SK-N-SH (cell line): ENCODE measurements around the gene TRRAP. TPM values are rescaled to one million over a fixed set of nuclear protein-coding genes. Genes with fewer than 3 reads are reported as not detected.

Source experiments
- CTCF ChIA-PET: fragments of 300-600, 350-600 bp; formaldehyde crosslinking; extraction: SDS; loops from one replicate; lab custom pipeline; 2021; lab: Yijun Ruan, JAX
- POLR2A ChIA-PET: fragments of 350-600 bp; sonication (Branson Sonifier 250); formaldehyde crosslinking; extraction: SDS; loops from one replicate; lab custom pipeline; 2020; ENCODE audit warnings: antibody characterized with exemption, inconsistent platforms; lab: Yijun Ruan, JAX
- DNase-seq: peaks from one replicate; pipeline ENCODE4 v3.0.0; 2012
- H2AFZ ChIP-seq: fragments of 200-600 bp; sonication (generic); 2 replicates; pipeline ENCODE4 v1.8.1; 2016; ENCODE audit warnings: antibody characterized with exemption, mild to moderate bottlenecking, low read depth
- H3F3A ChIP-seq: fragments of 200-600 bp; sonication (generic); replicated peaks from 2 replicates; pipeline ENCODE3; 2016; ENCODE audit warnings: antibody characterized with exemption, mild to moderate bottlenecking; ENCODE audit not compliant: insufficient read depth
- H3K27ac ChIP-seq, 2 experiments: fragments of 200-500 bp in 1 of 2; fragments of 200-600 bp in 1 of 2; sonication (Bioruptor generic) in 1 of 2; sonication (generic), shearing (Covaris generic) in 1 of 2; 2 replicates each; pipeline versions ENCODE4 v1.5.1 to v1.6.1; 2014 to 2016; ENCODE audit warnings: low read depth in 2 of 2, inconsistent platforms in 1 of 2, low read length in 1 of 2, mild to moderate bottlenecking in 1 of 2, mixed read lengths in 1 of 2
- H3K27me3 ChIP-seq: fragments of 200-600 bp; sonication (generic), shearing (Covaris generic); 2 replicates; pipeline ENCODE4 v1.6.1; 2016; ENCODE audit warnings: mixed run types; ENCODE audit not compliant: insufficient read depth
- H3K36me3 ChIP-seq, 2 experiments: fragments of 200-500 bp in 1 of 2; fragments of 200-600 bp in 1 of 2; sonication (Bioruptor generic) in 1 of 2; sonication (generic) in 1 of 2; replicated peaks in 1 of 2; 2 replicates each; pipeline versions ENCODE3 to v1.5.1; 2014 to 2016; ENCODE audit warnings: low read length in 1 of 2, mild to moderate bottlenecking in 1 of 2; ENCODE audit not compliant: insufficient read depth in 2 of 2, control insufficient read depth in 1 of 2
- H3K4me1 ChIP-seq, 2 experiments: fragments of 200-500 bp in 1 of 2; fragments of 200-600 bp in 1 of 2; sonication (Bioruptor generic) in 1 of 2; sonication (generic), shearing (Covaris generic) in 1 of 2; 2 replicates each; pipeline versions ENCODE4 v1.5.1 to v1.6.1; 2014 to 2016; ENCODE audit warnings: low read depth in 1 of 2, low read length in 1 of 2, mixed run types in 1 of 2; ENCODE audit not compliant: insufficient read depth in 2 of 2, control insufficient read depth in 1 of 2
- H3K4me2 ChIP-seq: fragments of 200-600 bp; sonication (generic), shearing (Covaris generic); 2 replicates; pipeline ENCODE4 v1.6.1; 2017; ENCODE audit warnings: mixed run types
- H3K4me3 ChIP-seq, 2 experiments: fragments of 200-500 bp in 1 of 2; fragments of 200-600 bp in 1 of 2; sonication (Bioruptor generic) in 1 of 2; sonication (generic), shearing (Covaris generic) in 1 of 2; 2 replicates each; pipeline versions ENCODE4 v1.5.1 to v1.8.1; 2014 to 2016; ENCODE audit warnings: low read depth in 2 of 2, inconsistent platforms in 1 of 2, low read length in 1 of 2, mild to moderate bottlenecking in 1 of 2, mixed read lengths in 1 of 2, moderate library complexity in 1 of 2
- H3K79me2 ChIP-seq: fragments of 200-600 bp; sonication (generic); 2 replicates; pipeline ENCODE4 v1.8.1; 2017; ENCODE audit warnings: mild to moderate bottlenecking; ENCODE audit not compliant: insufficient read depth
- H3K9ac ChIP-seq: fragments of 200-600 bp; sonication (generic); 2 replicates; pipeline ENCODE4 v1.6.1; 2017; ENCODE audit warnings: mixed run types
- H3K9me2 ChIP-seq: fragments of 200-600 bp; sonication (generic); 2 replicates; pipeline ENCODE4 v1.6.1; 2017; ENCODE audit warnings: mixed run types
- H3K9me3 ChIP-seq: fragments of 200-600 bp; sonication (generic); 2 replicates; pipeline ENCODE4 v1.6.1; 2017; ENCODE audit warnings: mixed run types, mild to moderate bottlenecking, moderate library complexity
- H4K20me1 ChIP-seq: fragments of 200-600 bp; sonication (generic); 2 replicates; pipeline ENCODE4 v1.6.1; 2017; ENCODE audit warnings: mild to moderate bottlenecking, mixed run types; ENCODE audit not compliant: insufficient read depth
- EZH2phosphoT487 ChIP-seq: fragments of 200-600 bp; sonication (generic); IDR thresholded peaks from 2 replicates; pipeline ENCODE4 v1.6.1; 2017; ENCODE audit warnings: low read depth, mixed run types, mild to moderate bottlenecking, antibody characterized with exemption, moderate library complexity, borderline replicate concordance
- FOXJ3 ChIP-seq: sonication (generic); formaldehyde crosslinking; IDR thresholded peaks from 2 replicates; pipeline ENCODE4 v1.5.1; 2020; ENCODE audit warnings: mild to moderate bottlenecking, missing genetic modification reagents
- GABPA ChIP-seq: IDR thresholded peaks from 2 replicates; pipeline ENCODE4 v1.4.0; 2012; ENCODE audit warnings: low read depth, mild to moderate bottlenecking
- GATA2 ChIP-seq: sonication (generic); formaldehyde crosslinking; IDR thresholded peaks from 2 replicates; pipeline ENCODE4 v1.5.0; 2020; ENCODE audit warnings: mild to moderate bottlenecking, missing genetic modification reagents
- JUND ChIP-seq: IDR thresholded peaks from 2 replicates; pipeline ENCODE4 v1.4.0; 2012
- MXI1 ChIP-seq: IDR thresholded peaks from 2 replicates; pipeline ENCODE4 v1.6.1; 2012; ENCODE audit warnings: mild to moderate bottlenecking, low read depth, low read length, improper control_type of control experiment
- NFIC ChIP-seq: IDR thresholded peaks from 2 replicates; pipeline ENCODE4 v1.4.0; 2012; ENCODE audit warnings: borderline replicate concordance
- NRF1 ChIP-seq: IDR thresholded peaks from 2 replicates; pipeline ENCODE4 v1.6.1; 2012; ENCODE audit warnings: low read depth, mild to moderate bottlenecking, low read length
- RAD21 ChIP-seq: IDR thresholded peaks from 2 replicates; pipeline ENCODE4 v1.6.1; 2012; ENCODE audit warnings: mild to moderate bottlenecking, low read length
- RCOR1 ChIP-seq: fragments of 150-350 bp; IDR thresholded peaks from 2 replicates; pipeline ENCODE4 v1.6.1; 2017; ENCODE audit warnings: antibody characterized with exemption, low read length
- RXRA ChIP-seq: IDR thresholded peaks from 2 replicates; pipeline ENCODE4 v1.4.0; 2012; ENCODE audit warnings: low read depth, mild to moderate bottlenecking, borderline replicate concordance
- TEAD4 ChIP-seq: IDR thresholded peaks from 2 replicates; pipeline ENCODE4 v1.4.0; 2012; ENCODE audit warnings: mild to moderate bottlenecking, borderline replicate concordance; ENCODE audit not compliant: insufficient read depth
- YY1 ChIP-seq: IDR thresholded peaks from 2 replicates; pipeline ENCODE4 v1.4.0; 2012; ENCODE audit warnings: low read depth, mild to moderate bottlenecking
- WGBS: methylation state at CpG from one replicate; pipeline ENCODE4 v1.1.6; 2017; ENCODE audit warnings: low lambda C conversion rate; 5-methylcytosine and 5-hydroxymethylcytosine counted together
- polyA plus RNA-seq, 3 experiments: library from polyadenylated mRNA; depleted of rRNA; stranded (reverse); fragments of >200 nt; gene quantifications; 2 replicates each; pipeline ENCODE4 v1.2.3, GENCODE V29; 2012
- TF ChIP-seq, protein P1 (sequence below): fragments of 200-600 bp; sonication (generic); IDR thresholded peaks from 2 replicates; pipeline ENCODE4 v1.6.1; 2017; ENCODE audit warnings: antibody characterized with exemption, mild to moderate bottlenecking, moderate library complexity
- TF ChIP-seq, protein P2 (sequence below): IDR thresholded peaks from 2 replicates; pipeline ENCODE4 v1.4.0; 2012; ENCODE audit warnings: low read depth
- TF ChIP-seq, protein P3 (sequence below): IDR thresholded peaks from 2 replicates; pipeline ENCODE4 v1.4.0; 2012; ENCODE audit warnings: low read depth, borderline replicate concordance
- TF ChIP-seq, protein P4 (sequence below): IDR thresholded peaks from 2 replicates; pipeline ENCODE4 v1.4.0; 2012; ENCODE audit warnings: low read depth, borderline replicate concordance

Gene TRRAP
- polyA plus RNA-seq, 1 of the 3 experiments (the other 2 are of a cell fraction): 24.9 TPM

DNA sequence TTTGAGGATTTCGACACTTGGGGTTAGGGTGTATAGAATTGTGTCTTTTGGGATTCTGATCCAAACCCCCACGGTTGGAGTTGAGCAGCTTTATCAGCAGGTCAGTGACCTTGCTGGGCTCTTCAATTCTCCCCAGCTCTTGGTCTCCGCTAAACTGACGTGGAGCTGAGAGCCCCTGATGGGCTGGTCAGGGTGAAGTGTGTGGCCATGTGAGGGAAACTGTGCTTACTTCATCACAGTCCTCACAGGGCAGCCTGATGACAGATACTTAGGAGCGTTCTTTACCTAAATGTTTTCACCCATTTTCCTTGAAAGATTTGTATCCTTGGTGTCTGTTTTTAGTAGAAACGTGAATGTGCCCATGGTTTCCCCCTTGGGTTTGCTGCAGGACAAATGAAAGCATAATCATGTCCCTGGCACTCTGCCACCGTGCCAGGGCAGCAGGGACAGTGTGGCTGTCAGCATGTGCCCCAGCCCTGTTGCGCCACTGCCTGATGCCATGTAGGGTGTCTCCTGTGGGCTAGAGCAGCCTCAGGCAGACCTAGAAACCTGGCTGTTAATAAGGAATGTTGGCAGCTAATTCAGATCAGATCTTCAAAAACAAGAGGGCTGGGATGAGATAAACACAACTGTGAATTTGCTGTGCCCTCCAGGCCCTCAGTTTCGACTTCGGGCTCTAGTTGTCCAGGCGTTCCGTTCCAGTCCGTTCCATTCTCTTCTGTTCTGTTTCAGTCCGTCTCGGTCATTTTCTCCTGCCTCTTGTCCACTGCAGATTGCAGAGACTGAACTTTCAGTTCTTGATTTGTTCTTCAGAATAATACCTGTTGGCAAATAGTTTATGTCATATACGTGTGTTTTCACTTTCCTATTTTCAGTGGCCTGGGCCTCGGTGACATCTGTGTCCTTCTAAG lies 96.8 kb downstream of the TRRAP start:
- POLR2A ChIA-PET: interaction anchor here (0.7 kb wide), 1 partner anchor 206 kb away, joined by 3 read pairs; no protein-coding TSS in a partner anchor
- H3K4me3 ChIP-seq: no peak overlapping the region
- no peak overlapping the region for H3K9ac ChIP-seq
- H3F3A ChIP-seq: no peaks in the 10 kb centered on the region
- H4K20me1 ChIP-seq: no peaks in the 10 kb centered on the region
- TF ChIP-seq, protein P1, sequence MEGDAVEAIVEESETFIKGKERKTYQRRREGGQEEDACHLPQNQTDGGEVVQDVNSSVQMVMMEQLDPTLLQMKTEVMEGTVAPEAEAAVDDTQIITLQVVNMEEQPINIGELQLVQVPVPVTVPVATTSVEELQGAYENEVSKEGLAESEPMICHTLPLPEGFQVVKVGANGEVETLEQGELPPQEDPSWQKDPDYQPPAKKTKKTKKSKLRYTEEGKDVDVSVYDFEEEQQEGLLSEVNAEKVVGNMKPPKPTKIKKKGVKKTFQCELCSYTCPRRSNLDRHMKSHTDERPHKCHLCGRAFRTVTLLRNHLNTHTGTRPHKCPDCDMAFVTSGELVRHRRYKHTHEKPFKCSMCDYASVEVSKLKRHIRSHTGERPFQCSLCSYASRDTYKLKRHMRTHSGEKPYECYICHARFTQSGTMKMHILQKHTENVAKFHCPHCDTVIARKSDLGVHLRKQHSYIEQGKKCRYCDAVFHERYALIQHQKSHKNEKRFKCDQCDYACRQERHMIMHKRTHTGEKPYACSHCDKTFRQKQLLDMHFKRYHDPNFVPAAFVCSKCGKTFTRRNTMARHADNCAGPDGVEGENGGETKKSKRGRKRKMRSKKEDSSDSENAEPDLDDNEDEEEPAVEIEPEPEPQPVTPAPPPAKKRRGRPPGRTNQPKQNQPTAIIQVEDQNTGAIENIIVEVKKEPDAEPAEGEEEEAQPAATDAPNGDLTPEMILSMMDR: no peak
- TF ChIP-seq FOXJ3 (0 out of 2 replicates have a peak, but pooled peaks have one; percentile 27), NFIC (no peak), YY1 (no peak), RAD21 (no peak), RXRA (no peak), MXI1 (peak; percentile 71; the same call in 1 of the 2 replicates), TEAD4 (no peak), JUND (no peak), GATA2 (CRISPR knock-in tag) (no peak), EZH2phosphoT487 (no peak), RCOR1 (no peak), NRF1 (no peak), GABPA (no peak)
- TF ChIP-seq, protein P2, sequence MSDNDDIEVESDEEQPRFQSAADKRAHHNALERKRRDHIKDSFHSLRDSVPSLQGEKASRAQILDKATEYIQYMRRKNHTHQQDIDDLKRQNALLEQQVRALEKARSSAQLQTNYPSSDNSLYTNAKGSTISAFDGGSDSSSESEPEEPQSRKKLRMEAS: no peak
- TF ChIP-seq, protein P3, sequence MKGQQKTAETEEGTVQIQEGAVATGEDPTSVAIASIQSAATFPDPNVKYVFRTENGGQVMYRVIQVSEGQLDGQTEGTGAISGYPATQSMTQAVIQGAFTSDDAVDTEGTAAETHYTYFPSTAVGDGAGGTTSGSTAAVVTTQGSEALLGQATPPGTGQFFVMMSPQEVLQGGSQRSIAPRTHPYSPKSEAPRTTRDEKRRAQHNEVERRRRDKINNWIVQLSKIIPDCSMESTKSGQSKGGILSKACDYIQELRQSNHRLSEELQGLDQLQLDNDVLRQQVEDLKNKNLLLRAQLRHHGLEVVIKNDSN: no peak
- TF ChIP-seq, protein P4, sequence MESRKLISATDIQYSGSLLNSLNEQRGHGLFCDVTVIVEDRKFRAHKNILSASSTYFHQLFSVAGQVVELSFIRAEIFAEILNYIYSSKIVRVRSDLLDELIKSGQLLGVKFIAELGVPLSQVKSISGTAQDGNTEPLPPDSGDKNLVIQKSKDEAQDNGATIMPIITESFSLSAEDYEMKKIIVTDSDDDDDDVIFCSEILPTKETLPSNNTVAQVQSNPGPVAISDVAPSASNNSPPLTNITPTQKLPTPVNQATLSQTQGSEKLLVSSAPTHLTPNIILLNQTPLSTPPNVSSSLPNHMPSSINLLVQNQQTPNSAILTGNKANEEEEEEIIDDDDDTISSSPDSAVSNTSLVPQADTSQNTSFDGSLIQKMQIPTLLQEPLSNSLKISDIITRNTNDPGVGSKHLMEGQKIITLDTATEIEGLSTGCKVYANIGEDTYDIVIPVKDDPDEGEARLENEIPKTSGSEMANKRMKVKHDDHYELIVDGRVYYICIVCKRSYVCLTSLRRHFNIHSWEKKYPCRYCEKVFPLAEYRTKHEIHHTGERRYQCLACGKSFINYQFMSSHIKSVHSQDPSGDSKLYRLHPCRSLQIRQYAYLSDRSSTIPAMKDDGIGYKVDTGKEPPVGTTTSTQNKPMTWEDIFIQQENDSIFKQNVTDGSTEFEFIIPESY: no peak
- H3K9me3 ChIP-seq: no peaks in the 10 kb centered on the region
- peak overlapping the region in 1 of 2 experiments; percentile 53; a peak in 2 of 4 replicates for H3K27ac ChIP-seq
- H3K79me2 ChIP-seq: no peaks in the 10 kb centered on the region
- no peak overlapping the region for H2AFZ ChIP-seq
- peaks cover 87 to 95% of the 10 kb centered on the region in 2 experiments for H3K36me3 ChIP-seq
- no peaks in the 10 kb centered on the region for H3K27me3 ChIP-seq
- no peaks in the 10 kb centered on the region for H3K9me2 ChIP-seq
- no peak overlapping the region for H3K4me2 ChIP-seq
- CTCF ChIA-PET: no interaction called here
- 80% methylated on average over 17 of the region's 17 CpGs for WGBS
- DNase-seq: peak; percentile 77
- H3K4me1 ChIP-seq: peaks cover 0 to 9% of the 10 kb centered on the region in 2 experiments; a peak in 1 of 4 replicates
